GDM1 (cell line): ENCODE results near the gene TRERF1.

Experiments used
- DNase-seq: peaks from one replicate; lab custom pipeline; 2025; lab: John Stamatoyannopoulos, UW

Gene TRERF1

DNA sequence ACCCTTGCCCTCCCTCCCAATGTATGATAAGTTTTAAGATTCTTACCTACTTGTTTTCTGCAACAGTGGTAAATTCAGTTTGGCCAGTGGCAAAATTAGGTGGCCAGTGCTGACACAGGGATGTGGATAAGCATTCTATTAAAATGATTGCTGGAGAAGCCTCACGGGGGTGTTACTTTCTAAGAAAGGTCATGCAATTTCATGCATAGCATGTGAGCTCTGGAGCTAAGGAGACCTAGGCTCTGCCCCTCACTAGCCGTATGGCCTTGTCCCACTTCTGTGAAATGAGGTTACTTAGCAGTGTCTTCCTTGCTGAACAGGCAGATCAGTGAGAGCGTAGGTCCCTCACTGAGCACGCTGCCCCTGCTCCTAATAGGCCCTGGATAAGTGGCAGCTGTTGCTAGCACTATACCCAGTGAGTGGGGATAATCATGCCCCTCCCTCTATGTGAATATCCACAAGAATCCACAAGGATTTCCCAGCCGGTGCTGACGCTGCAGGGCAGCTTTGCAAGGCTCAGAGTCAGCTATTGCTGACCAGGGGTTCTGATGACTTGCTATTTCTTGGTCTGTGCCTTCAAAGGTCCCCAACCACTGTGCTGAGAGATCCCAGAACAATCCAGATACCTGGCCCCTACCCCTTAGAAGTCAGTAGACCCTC is 147.5 kb downstream of the TRERF1 start:
- no peak for DNase-seq

DNA sequence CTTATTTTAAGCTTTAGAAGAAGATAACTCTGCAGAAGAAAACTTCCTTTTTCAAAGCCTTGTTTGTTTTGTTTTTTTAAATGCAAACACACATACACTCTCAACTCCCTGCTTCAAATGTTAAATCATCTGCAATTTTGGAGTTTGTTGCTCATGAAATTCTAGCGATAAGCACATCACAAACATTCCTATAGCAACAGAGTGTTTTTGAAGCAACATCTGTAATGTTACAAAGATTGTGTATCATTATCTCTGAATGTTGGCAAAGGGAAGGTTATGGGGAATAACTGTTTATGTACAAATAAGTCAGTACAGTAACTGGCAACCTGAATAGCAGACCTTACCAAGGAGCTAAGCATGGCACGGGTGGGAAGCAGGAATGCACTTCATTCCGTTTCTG is 149.3 kb downstream of the TRERF1 start:
- DNase-seq, result no peak

DNA sequence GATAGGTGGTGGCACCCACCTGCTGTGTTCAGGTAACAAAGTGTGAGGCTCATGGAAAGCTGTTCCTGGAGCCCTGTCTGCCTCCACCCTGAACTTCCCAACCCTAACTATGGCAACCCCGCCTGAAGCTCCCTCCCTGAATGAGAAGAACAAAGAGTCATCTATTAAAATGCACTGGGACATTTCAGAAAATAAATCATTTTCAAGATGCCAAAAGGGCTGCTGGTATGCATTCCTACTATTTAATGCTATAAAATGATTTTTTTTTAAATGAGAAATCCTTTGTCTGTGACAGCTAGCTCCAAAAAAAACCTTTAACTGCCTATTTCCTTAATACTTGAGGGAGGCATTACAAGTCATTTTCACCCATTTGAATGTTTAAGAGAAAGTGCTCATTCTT is 149.7 kb downstream of the TRERF1 start:
- no peak for DNase-seq

DNA sequence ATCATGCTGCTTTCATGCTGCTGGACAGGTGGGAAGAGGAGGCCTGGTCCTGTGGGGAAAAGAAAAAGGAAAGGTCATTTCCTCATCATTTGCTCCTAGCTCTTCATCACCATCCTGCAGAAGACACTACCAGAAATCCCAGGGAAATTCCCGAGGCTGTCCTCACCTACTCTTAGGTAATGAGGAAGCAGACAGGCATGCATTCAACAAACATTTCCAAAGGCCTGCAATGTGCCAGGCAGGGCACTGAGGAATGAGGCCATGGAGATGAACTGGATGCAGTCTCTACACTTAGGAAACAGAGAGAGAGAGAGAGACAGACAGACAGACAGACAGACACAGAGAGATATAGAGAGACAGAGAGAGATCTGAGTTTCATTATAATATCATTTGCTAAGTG is 151.0 kb downstream of the TRERF1 start:
- DNase-seq, result no peak

DNA sequence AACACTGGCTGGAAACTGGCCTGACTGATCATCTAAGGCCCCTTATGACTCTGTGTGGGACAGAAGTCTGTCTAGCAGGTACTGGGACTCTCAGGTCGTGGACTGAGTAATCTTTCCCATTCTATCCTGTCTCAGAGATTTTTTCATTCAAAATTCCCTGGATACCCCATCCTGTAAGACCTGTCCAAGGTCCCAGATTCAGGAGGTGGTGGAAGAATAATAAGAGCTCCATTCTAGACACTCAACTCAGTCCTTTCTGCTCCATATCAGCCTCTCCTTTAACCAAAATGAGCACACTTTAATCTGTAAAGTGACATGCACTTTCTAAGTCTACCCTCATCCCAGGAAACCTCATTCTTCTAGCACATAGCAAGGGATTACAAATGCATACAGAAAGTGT is 151.5 kb downstream of the TRERF1 start:
- no peak for DNase-seq

DNA sequence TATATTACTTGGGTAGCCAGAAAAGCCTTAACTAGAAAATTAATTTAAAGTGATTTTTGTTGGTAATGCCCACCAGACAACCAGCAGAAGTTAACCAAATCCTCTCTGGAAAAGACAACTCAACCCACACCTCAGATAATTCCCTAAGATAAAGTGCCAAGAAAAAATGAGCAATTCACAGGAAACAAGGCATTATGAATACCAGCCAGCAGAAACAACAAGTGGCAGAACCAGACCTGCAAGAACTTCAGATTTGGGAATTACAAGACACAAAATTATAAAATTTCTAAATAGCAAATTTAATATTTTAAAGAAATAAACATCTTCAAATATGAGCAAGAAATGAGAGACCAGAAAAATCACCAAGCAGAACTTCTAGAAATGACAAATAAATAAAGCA is 154.1 kb downstream of the TRERF1 start:
- no peak for DNase-seq

DNA sequence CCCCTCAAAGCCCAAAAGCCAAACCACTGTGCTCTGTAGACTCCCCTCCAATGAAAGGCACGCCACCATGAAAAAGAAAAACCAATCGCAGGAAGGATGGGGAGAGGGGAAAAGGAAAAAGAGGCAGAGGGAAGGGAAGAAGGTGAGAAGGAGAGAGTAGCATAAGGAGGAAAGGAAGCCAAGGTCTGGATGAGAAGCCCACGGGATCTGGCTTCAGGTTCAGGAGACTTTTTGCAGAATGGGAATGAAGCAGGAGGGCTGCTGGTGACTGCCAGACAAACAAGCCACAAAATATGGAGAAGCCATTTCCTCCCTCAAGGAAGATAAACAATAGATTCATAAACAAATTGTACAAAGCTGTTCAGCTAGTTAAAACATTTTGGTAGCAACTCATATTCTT is 155.1 kb downstream of the TRERF1 start:
- no peak for DNase-seq

DNA sequence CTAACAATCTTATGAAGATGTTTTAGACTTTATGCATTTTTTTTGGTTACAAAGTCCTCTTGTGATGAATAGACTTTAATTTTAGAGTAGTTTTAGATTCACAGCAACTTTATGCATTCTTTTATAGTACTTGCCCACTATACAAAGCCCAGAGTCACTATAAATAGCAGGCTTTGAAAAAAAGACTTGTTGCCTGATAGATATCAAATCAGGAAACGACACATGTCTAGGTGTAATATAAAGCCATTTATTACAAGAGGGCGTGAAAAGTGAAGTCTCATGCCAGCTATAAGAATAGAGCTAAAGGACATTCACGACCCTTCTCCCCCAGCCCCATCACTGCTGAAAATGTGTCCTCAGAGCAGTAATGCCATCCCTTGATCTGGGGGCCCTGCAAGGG is 156.0 kb downstream of the TRERF1 start:
- no peak for DNase-seq

DNA sequence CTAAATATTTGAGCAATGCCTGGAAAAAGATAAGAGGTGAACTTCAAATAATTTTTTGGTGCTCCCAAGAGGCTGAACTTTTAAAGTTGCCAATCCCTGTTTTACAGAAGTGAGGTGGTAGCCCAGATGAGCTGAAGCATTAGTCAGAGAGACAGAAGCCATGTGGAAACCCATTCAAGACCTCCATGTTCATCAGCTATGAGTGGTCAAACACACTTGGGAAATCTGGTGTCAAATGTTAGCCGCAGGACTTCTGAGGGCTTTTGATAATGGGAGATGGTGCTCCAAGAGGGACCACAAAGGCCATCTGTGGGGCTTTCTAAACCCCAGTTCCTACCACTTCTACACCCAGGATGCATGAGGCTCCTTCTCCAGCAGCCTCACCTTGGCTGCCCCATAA is 156.5 kb downstream of the TRERF1 start:
- no peak for DNase-seq

DNA sequence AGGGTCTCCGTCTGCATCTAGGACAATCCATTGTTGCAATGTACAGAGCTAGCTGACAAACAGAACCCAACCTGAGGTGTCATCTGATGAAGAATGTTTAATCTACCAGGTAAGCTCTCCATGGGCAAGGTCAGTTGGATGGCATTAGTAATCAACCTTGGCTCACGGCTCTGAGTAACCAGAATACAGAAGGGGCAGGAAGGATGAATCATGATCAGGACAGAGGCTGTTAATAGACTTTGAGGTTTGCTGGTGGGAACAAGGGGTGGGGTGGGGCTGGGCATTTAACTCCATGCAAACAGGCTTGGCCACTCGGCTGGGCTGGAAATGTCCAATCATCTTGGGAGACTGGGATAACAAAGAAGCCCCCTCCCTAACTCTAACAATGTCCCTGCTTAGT is 157.0 kb downstream of the TRERF1 start:
- DNase-seq, result no peak

DNA sequence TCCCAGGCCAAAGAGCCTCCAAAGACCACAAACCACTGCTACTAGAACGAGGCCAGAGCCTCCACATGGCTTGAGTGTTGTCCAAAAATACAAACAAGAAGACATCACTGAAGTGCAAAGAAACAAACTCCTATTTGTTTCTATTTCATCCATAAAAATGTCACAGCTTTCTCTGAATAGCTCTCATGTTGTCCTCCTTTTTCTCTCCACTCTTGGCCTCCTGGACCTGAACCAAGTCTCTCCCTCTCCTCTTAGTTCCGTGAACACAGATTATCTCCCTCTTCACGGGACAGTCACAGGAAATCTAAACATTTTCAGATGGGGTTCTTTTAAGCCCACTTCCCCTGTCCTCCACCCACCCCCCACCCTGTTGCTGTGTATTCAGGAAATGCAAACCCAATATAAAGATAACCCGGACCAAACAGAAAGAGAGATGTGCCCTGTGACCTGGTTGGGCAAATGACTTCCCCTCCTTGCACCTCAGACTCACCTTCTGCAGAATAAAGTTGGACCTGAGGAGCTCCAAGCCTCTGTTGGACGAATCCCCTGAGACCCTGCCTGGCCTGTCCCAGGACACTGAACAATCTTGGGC is 158.2 kb downstream of the TRERF1 start:
- no peak for DNase-seq

DNA sequence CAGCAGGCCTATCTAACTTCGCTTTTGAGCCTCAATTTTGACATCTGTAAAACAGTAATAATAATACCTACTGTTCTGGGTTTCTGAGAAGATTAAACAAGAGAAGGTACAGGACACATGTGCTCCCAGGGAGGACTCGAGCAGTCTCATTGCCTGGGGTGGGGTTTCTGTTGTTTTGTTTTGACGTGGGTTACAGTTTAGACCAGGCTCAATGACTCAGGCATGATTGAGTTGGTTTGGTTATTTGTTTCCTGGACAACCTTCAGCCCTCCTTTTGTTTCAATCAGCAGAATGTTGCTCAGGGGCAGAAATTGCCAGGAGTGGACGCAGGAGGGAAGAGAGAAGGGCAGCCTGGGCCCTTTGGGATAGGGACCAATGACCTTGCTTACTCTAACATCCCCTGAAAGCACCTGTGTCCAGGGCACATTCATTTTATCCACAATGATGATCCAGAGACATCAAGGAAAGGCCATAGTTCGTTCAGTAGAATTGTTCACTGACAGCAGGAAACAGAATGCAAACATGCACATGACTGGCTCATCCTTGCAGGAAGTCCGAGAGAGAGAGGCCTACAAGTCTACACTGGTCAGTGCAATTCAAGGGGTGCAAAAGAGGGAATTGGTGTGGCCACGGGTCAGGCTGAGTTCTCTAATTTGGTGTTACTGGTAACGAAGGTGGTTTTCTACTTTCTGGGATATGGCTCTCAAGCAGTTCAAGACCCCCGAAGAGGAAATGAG is 159.6 kb downstream of the TRERF1 start:
- no peak for DNase-seq

DNA sequence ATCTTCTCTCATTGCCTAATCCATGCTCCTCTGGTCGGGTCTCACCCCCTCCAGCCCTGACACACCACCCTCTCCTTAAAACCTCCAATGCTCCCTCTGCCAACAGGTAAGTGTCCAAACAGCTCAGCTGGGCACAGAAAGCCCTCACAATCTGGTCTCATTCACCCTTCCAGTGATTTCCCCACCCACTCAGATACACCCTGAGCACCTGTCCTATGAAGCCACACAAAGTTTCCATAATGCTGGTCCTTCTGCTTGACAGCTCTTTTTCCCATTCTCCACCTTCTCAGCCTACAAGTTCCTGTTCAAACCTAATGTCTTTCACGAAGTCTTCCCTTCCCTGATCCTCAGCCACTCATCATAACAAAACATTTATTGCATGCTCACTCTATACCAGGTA is 164.0 kb downstream of the TRERF1 start:
- DNase-seq, result no peak

DNA sequence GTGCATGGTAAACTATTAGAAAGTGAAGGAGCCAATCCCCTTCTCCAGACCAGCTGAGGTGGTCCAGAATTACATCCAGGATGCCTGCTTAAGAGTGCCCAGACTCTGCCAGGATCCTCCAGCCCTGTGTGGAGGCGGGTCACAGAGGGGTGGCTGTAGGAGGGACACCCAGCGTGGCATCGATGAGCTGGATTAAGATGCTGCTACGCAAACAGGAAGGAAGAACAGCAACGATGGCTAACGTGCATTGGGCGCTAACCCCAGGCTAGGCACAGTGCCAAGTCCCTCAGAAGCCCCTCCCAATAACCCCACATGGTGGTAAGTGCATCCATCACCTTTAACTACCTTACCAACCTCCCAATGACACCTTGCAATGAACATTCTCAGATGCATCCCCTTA is 170.2 kb downstream of the TRERF1 start:
- DNase-seq, result no peak

DNA sequence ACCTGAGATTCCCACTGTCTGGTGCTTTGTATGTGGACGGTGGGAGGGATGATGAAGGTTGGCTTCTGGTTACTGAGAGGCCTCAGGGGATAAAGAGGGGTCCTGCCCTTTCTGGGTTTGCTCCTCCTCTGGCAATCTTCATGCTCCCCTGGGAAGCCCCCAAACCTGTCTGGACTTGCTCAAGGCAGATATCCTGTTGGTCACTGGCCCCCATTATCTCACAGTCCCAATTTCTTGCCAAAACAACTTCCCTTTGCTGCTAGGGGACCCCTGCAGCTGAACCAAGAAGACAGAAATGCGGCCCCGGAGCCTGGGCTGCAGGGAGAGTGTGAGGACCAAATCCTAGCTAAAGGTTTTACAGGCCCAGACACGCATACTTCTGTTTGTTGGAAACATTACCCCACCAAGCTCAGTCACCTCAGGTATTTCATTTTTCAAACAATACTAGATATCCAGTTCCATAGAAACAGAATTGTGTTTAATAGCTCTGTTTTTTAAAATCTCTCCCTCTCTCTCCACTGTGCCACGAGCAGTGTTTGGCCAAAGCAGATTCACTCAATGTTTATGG is 170.7 kb downstream of the TRERF1 start:
- DNase-seq, result no peak

DNA sequence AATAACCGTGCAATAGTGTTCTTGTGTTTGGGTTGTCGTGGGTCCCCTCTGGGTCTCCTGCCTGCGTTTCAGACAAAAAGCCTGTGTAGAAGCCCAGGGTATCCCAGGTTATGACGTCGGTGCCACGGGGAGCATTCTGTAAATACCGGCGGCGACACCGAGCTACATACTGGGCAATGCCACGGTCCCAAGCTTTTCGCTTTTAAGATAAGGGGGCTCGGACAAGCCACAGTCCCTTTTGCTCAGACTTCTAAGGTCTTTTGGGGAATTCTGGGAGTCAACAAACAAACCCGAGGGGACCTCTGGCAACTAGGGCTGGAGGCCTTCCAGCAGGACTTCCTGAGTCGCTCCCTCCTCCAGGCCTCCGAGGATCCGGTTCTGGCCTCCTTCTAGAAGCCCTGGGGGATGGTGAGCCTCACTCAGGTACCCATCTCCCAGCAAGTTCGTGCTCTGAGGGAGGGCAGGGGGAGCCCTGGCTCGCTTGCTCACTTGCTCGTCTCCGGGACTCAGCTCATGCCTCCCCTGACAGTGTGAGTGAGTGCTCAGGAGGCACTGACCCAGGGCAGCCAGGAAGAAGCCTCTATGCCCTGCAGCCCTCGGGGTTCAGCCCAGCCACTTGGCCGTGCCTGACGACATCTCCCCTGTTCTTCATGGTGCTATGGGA is 171.6 kb downstream of the TRERF1 start:
- DNase-seq, result no peak

DNA sequence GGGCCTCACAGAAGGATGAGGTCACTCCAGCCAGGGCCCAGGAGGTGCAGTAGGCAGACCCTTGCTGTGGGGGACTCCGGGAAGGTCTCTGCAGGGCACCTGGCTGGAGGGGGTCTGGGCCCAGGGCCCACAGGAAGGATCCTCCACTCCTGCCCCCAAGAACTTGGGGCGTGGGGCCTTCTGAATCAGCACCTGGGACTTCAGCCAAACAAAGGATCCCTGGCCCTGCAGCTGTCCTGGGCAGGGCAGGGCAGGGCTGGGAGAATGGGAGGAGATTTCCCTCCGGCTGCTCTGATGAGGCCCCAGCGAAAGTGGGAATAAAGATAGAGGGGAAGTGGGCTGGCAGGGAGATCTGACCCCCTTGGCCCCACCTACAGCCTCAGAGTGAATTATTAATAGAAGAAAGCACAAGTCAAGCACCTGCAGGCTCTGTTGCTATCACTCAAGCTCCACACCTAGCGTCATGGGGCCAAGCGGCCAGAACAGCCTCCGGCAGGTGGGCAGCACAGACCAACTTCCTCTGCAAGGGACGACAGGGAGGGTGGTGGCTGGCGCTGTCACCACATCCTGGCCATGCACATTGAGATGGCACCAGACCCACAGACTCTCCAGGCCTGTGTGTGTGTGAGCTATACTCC is 172.5 kb downstream of the TRERF1 start:
- no peak for DNase-seq

DNA sequence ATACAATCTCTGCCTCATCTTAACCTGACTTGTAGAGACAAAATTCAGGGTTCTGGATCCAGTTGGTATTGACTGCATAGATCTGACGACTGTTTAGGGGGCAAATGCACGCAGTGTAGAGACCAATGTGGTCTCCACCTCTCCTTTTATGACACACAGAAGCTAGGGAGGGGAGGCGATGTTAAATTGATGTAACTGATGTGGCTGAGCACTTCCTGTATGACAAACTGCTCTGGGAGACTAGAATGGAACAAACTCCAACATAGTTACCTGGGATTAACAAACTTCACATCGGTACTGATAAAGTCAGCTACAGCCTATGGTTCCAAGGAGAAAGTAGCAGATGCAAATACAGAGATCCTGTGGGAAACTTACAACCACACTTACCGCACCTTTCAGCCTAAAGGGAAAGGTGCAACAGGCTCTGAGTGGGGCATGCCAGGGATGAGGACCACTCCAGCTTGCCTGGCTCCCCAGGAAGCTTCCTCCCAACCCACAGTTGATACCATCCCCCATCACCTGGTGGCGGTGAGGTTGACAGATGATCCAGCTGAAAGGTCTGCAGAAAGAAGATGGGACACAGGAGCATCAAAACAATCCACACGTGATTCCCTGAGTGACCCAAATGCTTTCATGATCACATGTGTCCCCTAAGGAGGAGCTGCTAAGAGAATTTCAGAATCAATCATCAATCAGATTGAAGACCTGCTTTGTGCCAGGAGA is 173.4 kb downstream of the TRERF1 start:
- no peak for DNase-seq

DNA sequence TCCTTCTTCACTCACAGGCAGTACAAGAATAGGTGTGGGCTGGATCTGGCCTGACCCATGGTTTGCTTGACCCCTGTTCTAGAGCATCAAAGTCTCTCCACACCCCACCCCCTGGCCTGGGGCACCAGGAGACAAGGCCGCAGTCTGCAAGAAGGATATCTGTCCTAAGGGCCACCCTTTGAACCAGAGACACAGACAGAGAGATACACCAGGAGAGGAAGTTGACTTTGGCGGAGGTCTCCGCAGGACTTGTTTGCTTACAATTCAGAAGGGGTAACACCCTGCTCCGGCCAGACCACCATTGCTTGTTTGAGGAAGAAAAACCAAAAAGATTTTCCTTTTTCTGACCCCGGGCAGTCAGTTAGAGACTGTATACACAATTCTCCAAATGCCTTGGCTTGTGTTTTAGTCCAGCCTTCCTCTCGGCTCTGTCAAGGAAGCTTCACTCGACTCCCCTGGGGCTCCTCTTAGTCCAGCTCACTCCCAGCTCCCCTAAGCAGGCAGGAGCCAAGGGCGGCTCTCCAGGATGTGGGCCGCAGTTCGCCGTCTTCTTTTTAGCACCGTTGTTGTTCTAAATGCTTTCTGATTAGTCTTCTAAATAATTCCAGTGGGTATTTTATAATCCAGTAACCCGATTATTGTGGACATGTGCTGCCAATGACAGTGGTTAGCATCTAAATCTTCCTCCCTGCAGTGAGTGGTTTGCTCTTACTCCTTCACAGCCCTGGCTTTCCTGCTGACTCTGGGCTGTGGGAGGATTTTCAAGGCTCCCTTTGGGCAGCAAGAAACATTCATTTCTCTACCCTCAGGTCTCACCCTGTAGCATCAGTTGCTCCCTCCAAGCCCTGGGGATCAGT is 175.5 kb downstream of the TRERF1 start:
- no peak for DNase-seq

DNA sequence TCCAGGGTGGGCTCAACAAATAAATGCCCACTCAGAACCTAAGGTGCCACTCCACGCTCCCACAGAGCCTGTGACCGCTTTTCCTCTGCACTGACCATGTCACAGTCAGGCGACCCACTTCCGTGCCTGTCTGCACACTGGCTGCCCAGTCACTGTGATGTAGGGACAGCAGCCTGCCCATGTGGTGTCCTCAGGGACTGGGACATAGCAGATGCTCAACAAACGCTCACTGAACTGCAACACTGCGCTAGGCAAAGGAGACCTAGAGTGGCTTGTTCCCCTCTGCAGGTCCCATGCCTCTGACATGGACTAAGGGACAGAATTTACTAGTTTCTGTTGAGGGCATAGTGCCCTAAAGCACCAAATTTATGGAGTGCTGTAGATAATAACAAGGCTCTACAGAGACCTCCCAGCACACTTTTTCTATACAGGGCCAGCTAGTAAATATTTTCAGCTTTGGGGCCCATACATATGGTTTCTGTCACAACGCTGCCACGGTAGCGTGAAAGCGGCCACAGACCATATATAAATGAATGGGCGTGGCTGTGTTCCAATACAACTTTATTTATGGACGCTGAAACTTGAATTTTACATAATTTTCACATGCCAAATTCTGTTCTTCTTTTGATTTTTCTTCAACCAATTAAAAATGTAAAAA is 176.2 kb downstream of the TRERF1 start:
- DNase-seq, result no peak
